Fibroblast of skin of back (primary cell): ENCODE results near the gene IRAG1.
"Not testable (repeated sequence)": the region's sequence is repeated elsewhere in the genome, so short reads cannot be mapped to it uniquely, and the experiment has no call there.

Experiments used
- DNase-seq: peaks from one replicate; pipeline ENCODE4 v3.0.0-alpha.2; 2013

Gene IRAG1

GRCh38 chr11:10699072-10699471 is 5.5 kb upstream of the IRAG1 start:
- no peak for DNase-seq

GRCh38 chr11:10697323-10697620 is 3.7 kb upstream of the IRAG1 start:
- no peak for DNase-seq

- DNase-seq = no peak
Observed at GRCh38 chr11:10696468-10697322, 3.1 kb upstream of the IRAG1 start.

- no peak for DNase-seq
Observed at GRCh38 chr11:10695833-10696232, 2.3 kb upstream of the IRAG1 start.

- peak; percentile 68 for DNase-seq
Observed at GRCh38 chr11:10694486-10695239, 1.1 kb upstream of the IRAG1 start.

GRCh38 chr11:10692531-10693115 is 932 bp downstream of the IRAG1 start:
- DNase-seq = no peak

GRCh38 chr11:10688401-10688800 is 5.2 kb downstream of the IRAG1 start:
- no peak for DNase-seq

- no peak for DNase-seq
Observed at GRCh38 chr11:10686311-10686710, 7.2 kb downstream of the IRAG1 start.

- DNase-seq = no peak
Observed at GRCh38 chr11:10683429-10683828, 10.1 kb downstream of the IRAG1 start.

- no peak for DNase-seq
Observed at GRCh38 chr11:10680956-10681487, 12.5 kb downstream of the IRAG1 start.

- DNase-seq = not testable (repeated sequence)
Observed at GRCh38 chr11:10680279-10680678, 13.3 kb downstream of the IRAG1 start.

- no peak for DNase-seq
Observed at GRCh38 chr11:10679644-10680043, 13.9 kb downstream of the IRAG1 start.

- no peak for DNase-seq
Observed at GRCh38 chr11:10678101-10678500, 15.5 kb downstream of the IRAG1 start.

- DNase-seq = no peak
Observed at GRCh38 chr11:10676919-10677318, 16.6 kb downstream of the IRAG1 start.

- DNase-seq = peak; percentile 35
Observed at GRCh38 chr11:10674911-10675440, 18.6 kb downstream of the IRAG1 start.

- no peak for DNase-seq
Observed at GRCh38 chr11:10674440-10674855, 19.1 kb downstream of the IRAG1 start.

- no peak for DNase-seq
Observed at GRCh38 chr11:10673501-10674062, 20.0 kb downstream of the IRAG1 start.

- no peak for DNase-seq
Observed at GRCh38 chr11:10670099-10670498, 23.5 kb downstream of the IRAG1 start.

- peak; percentile 87 for DNase-seq
Observed at GRCh38 chr11:10669258-10670033, 24.1 kb downstream of the IRAG1 start.

- DNase-seq = peak; percentile 90
Observed at GRCh38 chr11:10667521-10667885, 26.1 kb downstream of the IRAG1 start.

- peak; percentile 74 for DNase-seq
Observed at GRCh38 chr11:10666556-10667520, 26.7 kb downstream of the IRAG1 start.
